ENCODE data around the gene TGFBR2. TPM values are rescaled to one million over a fixed set of nuclear protein-coding genes. Genes with fewer than 3 reads are reported as not detected.
A peak's percentile ranks its signal among the peaks of the same experiment; 100 is the strongest.

Gene TGFBR2
- total RNA-seq (2014; rRNA removed; shearing (Covaris generic)): 5.7 and 6.8 TPM in 2 replicates

- peak; percentile 96 for DNase-seq (ENCODE audit: low read depth)
Measured at GRCh38 chr3:30606301-30607031, at the start of gene TGFBR2. Gene TGFBR2, plus strand, starts transcription at chr3:30606601. Its CDS starts 283 bp downstream, at chr3:30606884.

- DNase-seq (ENCODE audit: low read depth): no peak
Measured at GRCh38 chr3:30557746-30558303, 48.6 kb upstream of the TGFBR2 start.

GRCh38 chr3:30563956-30564355, 42.4 kb upstream of the TGFBR2 start:
- no peak for DNase-seq (ENCODE audit: low read depth)

- DNase-seq (ENCODE audit: low read depth): no peak
Measured at GRCh38 chr3:30567139-30567753, 39.2 kb upstream of the TGFBR2 start.

- no peak for DNase-seq (ENCODE audit: low read depth)
Measured at GRCh38 chr3:30576946-30577345, 29.5 kb upstream of the TGFBR2 start.

- DNase-seq (ENCODE audit: low read depth): no peak
Measured at GRCh38 chr3:30577788-30578187, 28.6 kb upstream of the TGFBR2 start.

GRCh38 chr3:30578479-30578878, 27.9 kb upstream of the TGFBR2 start:
- peak; percentile 49 for DNase-seq (ENCODE audit: low read depth)

GRCh38 chr3:30578986-30579579, 27.3 kb upstream of the TGFBR2 start:
- DNase-seq (ENCODE audit: low read depth): no peak

GRCh38 chr3:30581067-30581585, 25.3 kb upstream of the TGFBR2 start:
- DNase-seq (ENCODE audit: low read depth): no peak

- DNase-seq (ENCODE audit: low read depth): no peak
Measured at GRCh38 chr3:30581982-30582381, 24.4 kb upstream of the TGFBR2 start.

- DNase-seq (ENCODE audit: low read depth): no peak
Measured at GRCh38 chr3:30583973-30584372, 22.4 kb upstream of the TGFBR2 start.

- DNase-seq (ENCODE audit: low read depth): no peak
Measured at GRCh38 chr3:30585654-30586053, 20.7 kb upstream of the TGFBR2 start.

- no peak for DNase-seq (ENCODE audit: low read depth)
Measured at GRCh38 chr3:30586096-30586805, 20.1 kb upstream of the TGFBR2 start.

GRCh38 chr3:30586806-30587486, 19.5 kb upstream of the TGFBR2 start:
- no peak for DNase-seq (ENCODE audit: low read depth)

- DNase-seq (ENCODE audit: low read depth): no peak
Measured at GRCh38 chr3:30587904-30588303, 18.5 kb upstream of the TGFBR2 start.

GRCh38 chr3:30596152-30596551, 10.2 kb upstream of the TGFBR2 start:
- DNase-seq (ENCODE audit: low read depth): no peak

- DNase-seq (ENCODE audit: low read depth): peak; percentile 16
Measured at GRCh38 chr3:30597131-30597768, 9.2 kb upstream of the TGFBR2 start.

GRCh38 chr3:30597769-30598134, 8.6 kb upstream of the TGFBR2 start:
- DNase-seq (ENCODE audit: low read depth): no peak

GRCh38 chr3:30598668-30599545, 7.5 kb upstream of the TGFBR2 start:
- DNase-seq (ENCODE audit: low read depth): no peak

- no peak for DNase-seq (ENCODE audit: low read depth)
Measured at GRCh38 chr3:30600572-30600971, 5.8 kb upstream of the TGFBR2 start.
